GM21423 (cell line): ENCODE measurements around the gene SNN.

Experiments used
- ATAC-seq: cut with Tn5 transposase; IDR thresholded peaks from one replicate; pipeline ENCODE4 v1.9.1; 2021; ENCODE audit warnings: mild to moderate bottlenecking, moderate library complexity; ENCODE audit not compliant: unreplicated experiment

Gene SNN

GRCh38 chr16:11667824-11668622 lies at the start of gene SNN:
Gene SNN, plus strand, starts transcription at chr16:11668455. Its CDS starts 7,605 bp downstream, at chr16:11676060.
- ATAC-seq: peak; percentile 61

- ATAC-seq: peak; percentile 64
These were observed 48.9 kb upstream of the SNN start for GRCh38 chr16:11619327-11619851.

- ATAC-seq: no peak
These were observed 47.8 kb upstream of the SNN start for GRCh38 chr16:11620243-11621003.

GRCh38 chr16:11621539-11621919 lies 46.7 kb upstream of the SNN start:
- ATAC-seq: no peak

- no peak for ATAC-seq
These were observed 46.2 kb upstream of the SNN start for GRCh38 chr16:11621920-11622651.

- no peak for ATAC-seq
These were observed 44.0 kb upstream of the SNN start for GRCh38 chr16:11624205-11624604.

GRCh38 chr16:11624636-11625607 lies 43.3 kb upstream of the SNN start:
- no peak for ATAC-seq

GRCh38 chr16:11625769-11626168 lies 42.5 kb upstream of the SNN start:
- no peak for ATAC-seq

GRCh38 chr16:11626657-11627291 lies 41.5 kb upstream of the SNN start:
- no peak for ATAC-seq

- no peak for ATAC-seq
These were observed 41.0 kb upstream of the SNN start for GRCh38 chr16:11627292-11627663.

GRCh38 chr16:11627822-11628457 lies 40.3 kb upstream of the SNN start:
- no peak for ATAC-seq

GRCh38 chr16:11629071-11630030 lies 38.9 kb upstream of the SNN start:
- ATAC-seq: no peak

GRCh38 chr16:11630046-11630767 lies 38.0 kb upstream of the SNN start:
- no peak for ATAC-seq

GRCh38 chr16:11630768-11631056 lies 37.5 kb upstream of the SNN start:
- no peak for ATAC-seq

- no peak for ATAC-seq
These were observed 37.0 kb upstream of the SNN start for GRCh38 chr16:11631214-11631613.

- no peak for ATAC-seq
These were observed 35.8 kb upstream of the SNN start for GRCh38 chr16:11632455-11632939.

GRCh38 chr16:11633113-11633512 lies 35.1 kb upstream of the SNN start:
- no peak for ATAC-seq
